Activated CD8-positive, alpha-beta T cell treated with anti-CD3 and anti-CD28 coated beads, Interleukin-2, amount 10 ng/mL, durations not matched to agents 7 days and 5 days (primary cell): ENCODE measurements around the gene CTSE. TPM values are rescaled to one million over a fixed set of nuclear protein-coding genes. Genes with fewer than 3 reads are reported as not detected.
"Not testable (repeated sequence)": the region's sequence is repeated elsewhere in the genome, so short reads cannot be mapped to it uniquely, and the experiment has no call there.

Experiments used
- ATAC-seq: fragments of 150-1000 bp; cut with Tn5 transposase; one replicate; pipeline ENCODE4 v1.10.0; 2021; ENCODE audit warnings: moderate library complexity
- CTCF ChIA-PET: fragments of 350-600 bp; sonication (Branson Sonifier 250); formaldehyde crosslinking; loops from one replicate; lab custom pipeline; 2021; ENCODE audit warnings: antibody characterized with exemption; lab: Charles Lee
- POLR2A ChIA-PET: fragments of 350-600 bp; sonication (Branson Sonifier 250); formaldehyde crosslinking; loops from one replicate; lab custom pipeline; 2021; ENCODE audit warnings: antibody characterized with exemption; lab: Charles Lee
- DNase-seq: peaks from one replicate; pipeline ENCODE4 v3.0.0-alpha.2; 2020
- H3K27ac Mint-ChIP-seq: one replicate; pipeline ENCODE4 v1.8.0; 2021; ENCODE audit warnings: mild to moderate bottlenecking, mixed read lengths
- H3K27me3 Mint-ChIP-seq: one replicate; pipeline ENCODE4 v1.8.0; 2021; ENCODE audit warnings: low read depth, mixed read lengths
- H3K36me3 Mint-ChIP-seq: one replicate; pipeline ENCODE4 v1.8.0; 2021; ENCODE audit warnings: low read depth, mixed read lengths
- H3K4me1 Mint-ChIP-seq: one replicate; pipeline ENCODE4 v1.8.0; 2021; ENCODE audit warnings: low read depth, mixed read lengths
- H3K4me3 Mint-ChIP-seq: one replicate; pipeline ENCODE4 v1.8.0; 2021; ENCODE audit warnings: mild to moderate bottlenecking, mixed read lengths
- H3K9me3 Mint-ChIP-seq: one replicate; pipeline ENCODE4 v1.8.0; 2022; ENCODE audit warnings: mixed read lengths; ENCODE audit not compliant: insufficient read depth
- total RNA-seq, 2 experiments: library from RNA; stranded (reverse); gene quantifications; one replicate each; pipeline ENCODE4 v1.2.3, GENCODE V29; 2021

CTSE gene
- total RNA-seq, 2 experiments from 2014 or later = not detected

DNA sequence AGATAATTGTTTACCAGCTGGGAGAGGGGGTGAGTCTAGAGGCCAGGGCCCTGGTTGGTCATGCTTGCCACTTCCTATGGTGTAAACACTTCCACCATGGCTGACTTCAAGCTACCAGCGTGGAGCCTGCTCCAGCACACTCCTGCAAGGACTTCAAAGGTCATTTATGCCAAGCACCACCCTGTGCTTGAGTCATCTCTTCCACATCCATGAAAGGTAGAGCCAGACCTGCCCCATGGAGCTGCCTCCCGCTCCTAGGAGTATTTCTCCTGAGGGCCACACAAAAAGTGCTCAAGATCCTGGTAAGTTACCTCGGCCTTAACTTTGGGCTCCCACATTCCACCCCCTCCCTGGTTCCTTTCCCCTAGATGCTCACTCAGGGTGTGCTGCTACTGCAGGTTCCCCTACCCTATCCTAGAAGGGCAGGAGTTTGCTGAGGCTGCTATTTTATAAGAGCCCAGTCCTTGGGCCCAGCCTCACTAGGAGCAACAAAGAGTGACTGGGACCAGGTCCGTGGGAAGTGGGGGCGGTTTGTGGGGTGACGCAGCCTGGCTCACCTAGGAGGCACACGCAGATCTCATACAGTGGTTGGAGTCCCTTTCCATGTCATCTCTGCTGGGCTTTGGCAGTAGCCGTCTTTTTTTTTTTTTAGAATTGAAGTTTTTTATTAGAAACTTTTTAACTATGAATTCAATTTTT is 22.9 kb downstream of the CTSE start:
- Mint-ChIP-seq H3K27ac (no peak overlapping the region), H3K27me3 (peaks cover 10% of the 10 kb centered on the region)
- no peak for DNase-seq

GRCh38 chr1:205998457-205999241 is 25.0 kb downstream of the CTSE start:
- H3K4me3 Mint-ChIP-seq = no peak overlapping the region
- no peaks in the 10 kb centered on the region for H3K9me3 Mint-ChIP-seq
- ChIA-PET CTCF (interaction anchor here (1.1 to 4.4 kb wide), 4 partner anchors 13 to 108 kb away, joined by 3 to 24 read pairs (median 12); no protein-coding TSS in a partner anchor), POLR2A (no interaction called here)
- peaks cover 8% of the 10 kb centered on the region for H3K27me3 Mint-ChIP-seq
- H3K4me1 Mint-ChIP-seq = no peaks in the 10 kb centered on the region
- ATAC-seq (no peak), DNase-seq (no peak)
- H3K27ac Mint-ChIP-seq = no peak overlapping the region
- no peaks in the 10 kb centered on the region for H3K36me3 Mint-ChIP-seq

More for the DNA sequence above, 22.9 kb downstream of the CTSE start:
- ChIA-PET POLR2A (no interaction called here), CTCF (interaction anchor here (1.5 to 4.4 kb wide), 3 partner anchors 15 to 105 kb away, joined by 5 to 24 read pairs (median 20); no protein-coding TSS in a partner anchor)
- Mint-ChIP-seq H3K9me3 (no peaks in the 10 kb centered on the region), H3K4me3 (no peak overlapping the region), H3K36me3 (no peaks in the 10 kb centered on the region), H3K4me1 (no peaks in the 10 kb centered on the region)
- no peak for ATAC-seq

DNA sequence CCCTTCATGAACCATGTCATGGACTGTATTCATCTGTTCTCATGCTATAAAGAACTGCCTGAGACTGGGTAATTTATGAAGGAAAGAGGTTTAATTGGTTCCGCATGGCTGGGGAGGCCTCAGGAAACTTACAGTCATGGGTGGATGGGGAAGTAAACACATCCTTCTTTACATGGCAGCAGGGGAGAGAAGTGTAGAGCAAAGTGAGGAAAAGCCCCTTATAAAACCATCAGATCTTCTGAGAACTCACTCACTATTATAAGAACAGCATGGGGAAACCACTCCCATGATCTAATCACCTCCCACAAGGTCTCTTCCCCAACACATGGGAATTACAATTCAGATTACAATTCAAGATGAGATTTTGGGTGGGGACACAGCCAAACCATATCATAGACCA is 27.1 kb downstream of the CTSE start:
- not testable (repeated sequence) for H3K36me3 Mint-ChIP-seq

DNA sequence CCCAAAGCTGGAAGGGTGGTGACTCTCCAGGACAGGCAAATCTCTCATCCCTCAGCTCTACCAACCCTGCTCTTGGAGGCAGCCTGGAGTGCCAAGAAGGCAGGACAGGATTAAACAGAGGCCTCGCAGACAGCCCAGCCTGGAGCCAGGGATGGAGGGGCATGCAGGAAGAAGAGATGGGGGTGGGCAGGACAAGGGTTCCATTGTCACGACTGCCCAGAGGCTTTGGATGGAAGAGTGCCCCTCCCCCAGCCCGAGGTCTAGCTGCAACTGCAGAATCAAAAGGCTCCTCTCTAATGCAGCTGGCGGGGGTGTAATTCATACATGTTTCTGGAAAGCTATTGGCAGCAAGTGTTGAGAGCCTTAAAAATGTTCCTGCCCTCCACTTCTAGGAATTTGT is 29.3 kb downstream of the CTSE start:
- no peaks in the 10 kb centered on the region for H3K4me1 Mint-ChIP-seq
- DNase-seq (no peak), ATAC-seq (no peak)
- POLR2A ChIA-PET = no interaction called here
- H3K4me3 Mint-ChIP-seq = no peak overlapping the region
- peaks cover 13% of the 10 kb centered on the region for H3K27me3 Mint-ChIP-seq
- CTCF ChIA-PET = interaction anchor here (2.5 kb wide), 1 partner anchor 17 kb away, joined by 7 read pairs; no protein-coding TSS in a partner anchor
- no peak overlapping the region for H3K27ac Mint-ChIP-seq
- no peaks in the 10 kb centered on the region for H3K36me3 Mint-ChIP-seq
- no peaks in the 10 kb centered on the region for H3K9me3 Mint-ChIP-seq

More for the DNA sequence above, 27.1 kb downstream of the CTSE start:
- peaks cover 11% of the 10 kb centered on the region for H3K27me3 Mint-ChIP-seq
- ATAC-seq, H3K4me1 Mint-ChIP-seq, H3K9me3 Mint-ChIP-seq, H3K27ac Mint-ChIP-seq, POLR2A ChIA-PET, H3K4me3 Mint-ChIP-seq, DNase-seq: not testable (repeated sequence)
- CTCF ChIA-PET = interaction anchor here (1.2 to 4.4 kb wide), 2 partner anchors 12 to 20 kb away, joined by 4 to 20 read pairs; no protein-coding TSS in a partner anchor

DNA sequence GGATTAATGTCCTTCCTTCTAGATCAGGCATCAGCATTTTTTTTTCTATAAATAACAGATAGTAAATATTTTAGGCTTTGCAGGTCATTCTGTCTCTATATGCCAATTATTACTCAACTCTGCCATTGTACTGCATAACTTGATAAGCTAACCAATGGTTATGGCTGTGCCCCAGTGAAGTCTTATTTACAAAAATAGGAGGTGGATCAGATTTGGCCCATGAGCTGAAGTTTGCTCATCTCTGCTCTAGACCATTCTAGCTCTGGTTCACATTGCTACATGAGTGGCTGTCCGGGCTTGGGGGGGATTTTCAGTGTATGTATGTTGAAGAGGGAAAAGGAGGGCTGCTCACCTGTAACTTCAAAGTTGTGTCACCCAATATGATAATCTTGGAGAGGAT is 30.6 kb downstream of the CTSE start:
- ChIA-PET CTCF (interaction anchor here (0.7 to 2.5 kb wide), 3 partner anchors 9 to 113 kb away, joined by 3 to 7 read pairs (median 3); no protein-coding TSS in a partner anchor), POLR2A (no interaction called here)
- peaks cover 13% of the 10 kb centered on the region for H3K27me3 Mint-ChIP-seq
- DNase-seq (no peak), ATAC-seq (no peak)
- H3K9me3 Mint-ChIP-seq = no peaks in the 10 kb centered on the region
- no peaks in the 10 kb centered on the region for H3K4me1 Mint-ChIP-seq
- H3K27ac Mint-ChIP-seq = no peak overlapping the region
- H3K36me3 Mint-ChIP-seq = no peaks in the 10 kb centered on the region
- no peak overlapping the region for H3K4me3 Mint-ChIP-seq

- no peak overlapping the region for H3K4me3 Mint-ChIP-seq
- no peaks in the 10 kb centered on the region for H3K4me1 Mint-ChIP-seq
- ChIA-PET POLR2A (no interaction called here), CTCF (interaction anchor here (0.7 to 1.4 kb wide), 4 partner anchors 15 to 201 kb away, joined by 3 to 5 read pairs (median 4); no protein-coding TSS in a partner anchor)
- ATAC-seq (no peak), DNase-seq (no peak)
- peaks cover 12% of the 10 kb centered on the region for H3K27me3 Mint-ChIP-seq
- no peak overlapping the region for H3K27ac Mint-ChIP-seq
- H3K9me3 Mint-ChIP-seq = no peaks in the 10 kb centered on the region
- H3K36me3 Mint-ChIP-seq = no peaks in the 10 kb centered on the region
These were observed 31.3 kb downstream of the CTSE start for GRCh38 chr1:205992218-205992882.

GRCh38 chr1:205991237-205991636 is 32.5 kb downstream of the CTSE start:
- Mint-ChIP-seq H3K4me1 (no peaks in the 10 kb centered on the region), H3K36me3 (no peaks in the 10 kb centered on the region), H3K4me3 (no peak overlapping the region), H3K27ac (no peak overlapping the region), H3K9me3 (no peaks in the 10 kb centered on the region), H3K27me3 (peaks cover 6% of the 10 kb centered on the region)
- DNase-seq (no peak), ATAC-seq (no peak)
- CTCF ChIA-PET = interaction anchor here (1.0 to 1.7 kb wide), 4 partner anchors 39 to 200 kb away, joined by 3 to 5 read pairs (median 4); no protein-coding TSS in a partner anchor
- POLR2A ChIA-PET = no interaction called here

DNA sequence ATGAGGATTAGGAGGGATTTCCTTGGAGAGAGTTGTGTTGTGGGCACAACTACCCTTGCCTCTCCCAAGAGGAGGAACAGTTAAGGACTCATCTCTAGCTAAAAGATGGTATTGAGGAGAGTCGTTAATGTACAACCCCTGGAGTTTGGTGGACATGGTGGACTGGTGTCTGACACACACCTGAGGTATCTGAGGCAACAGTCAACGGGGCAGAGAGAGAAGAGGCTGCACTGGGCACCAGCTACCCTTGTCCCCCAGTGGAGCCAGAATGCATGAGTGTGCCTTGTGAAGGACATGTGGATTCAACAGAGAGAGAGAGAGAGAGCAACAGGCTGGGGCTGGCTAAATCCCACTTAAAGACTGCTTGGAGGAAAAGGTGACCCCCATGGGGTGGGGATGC is 33.5 kb downstream of the CTSE start:
- H3K36me3 Mint-ChIP-seq = no peaks in the 10 kb centered on the region
- no peaks in the 10 kb centered on the region for H3K9me3 Mint-ChIP-seq
- H3K27ac Mint-ChIP-seq = no peak overlapping the region
- H3K4me3 Mint-ChIP-seq = no peak overlapping the region
- DNase-seq = no peak
- no peak for ATAC-seq
- CTCF ChIA-PET = interaction anchor here (1.2 to 1.7 kb wide), 2 partner anchors 13 to 40 kb away, joined by 3 to 7 read pairs; no protein-coding TSS in a partner anchor
- no peaks in the 10 kb centered on the region for H3K4me1 Mint-ChIP-seq
- H3K27me3 Mint-ChIP-seq = peaks cover 6% of the 10 kb centered on the region
- POLR2A ChIA-PET = no interaction called here

DNA sequence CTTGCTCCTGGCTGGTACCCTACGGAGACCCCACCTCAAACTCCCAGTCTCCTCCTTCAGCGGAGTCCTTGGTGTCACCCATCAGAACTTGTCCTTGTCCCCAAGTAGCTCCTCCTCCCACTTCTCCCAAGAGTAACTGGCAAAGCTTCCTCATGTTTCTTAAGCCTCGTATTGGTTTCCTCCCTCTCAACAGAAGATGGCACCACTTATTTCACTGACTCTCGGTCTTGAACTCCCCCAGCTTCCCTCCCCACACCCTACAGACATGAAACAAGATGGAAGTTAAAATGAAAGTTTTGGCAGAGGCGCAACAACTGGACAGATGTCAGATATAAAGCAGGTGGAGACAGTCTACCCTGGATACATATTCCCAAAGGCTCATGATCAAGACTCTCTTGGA is 33.9 kb downstream of the CTSE start:
- CTCF ChIA-PET = interaction anchor here (1.2 to 1.7 kb wide), 2 partner anchors 12 to 41 kb away, joined by 3 to 7 read pairs; no protein-coding TSS in a partner anchor
- H3K27ac Mint-ChIP-seq = no peak overlapping the region
- no peak for ATAC-seq
- POLR2A ChIA-PET = no interaction called here
- peaks cover 6% of the 10 kb centered on the region for H3K27me3 Mint-ChIP-seq
- no peaks in the 10 kb centered on the region for H3K36me3 Mint-ChIP-seq
- H3K4me3 Mint-ChIP-seq = no peak overlapping the region
- H3K4me1 Mint-ChIP-seq = no peaks in the 10 kb centered on the region
- no peaks in the 10 kb centered on the region for H3K9me3 Mint-ChIP-seq
- no peak for DNase-seq

DNA sequence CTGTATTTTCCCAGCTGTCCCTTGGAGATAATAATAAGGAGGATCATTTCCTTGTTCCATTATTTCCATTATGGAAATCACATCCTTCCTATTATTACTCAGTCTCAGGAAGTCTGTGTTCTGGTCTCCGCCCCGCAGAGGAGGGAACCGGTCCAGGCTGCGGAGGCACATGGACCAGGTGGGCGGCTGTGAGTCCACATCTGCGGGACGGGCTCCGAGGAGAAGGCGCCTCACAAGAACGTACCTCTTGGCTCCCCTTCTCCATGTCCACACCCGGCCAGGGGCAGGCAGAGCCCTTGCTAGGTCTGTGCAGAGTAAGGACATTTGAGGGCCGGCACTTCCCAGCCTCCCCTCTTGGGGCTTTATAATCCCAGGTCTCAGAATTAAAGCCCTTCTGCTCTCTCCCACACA is 35.1 kb downstream of the CTSE start:
- H3K4me3 Mint-ChIP-seq = no peak overlapping the region
- no peak overlapping the region for H3K27ac Mint-ChIP-seq
- CTCF ChIA-PET = interaction anchor here (3.7 kb wide), 1 partner anchor 11 kb away, joined by 45 read pairs; no protein-coding TSS in a partner anchor
- H3K9me3 Mint-ChIP-seq = no peaks in the 10 kb centered on the region
- no peaks in the 10 kb centered on the region for H3K36me3 Mint-ChIP-seq
- POLR2A ChIA-PET = no interaction called here
- DNase-seq = no peak
- H3K4me1 Mint-ChIP-seq = no peaks in the 10 kb centered on the region
- peaks cover 6% of the 10 kb centered on the region for H3K27me3 Mint-ChIP-seq
- ATAC-seq = no peak

- H3K36me3 Mint-ChIP-seq = no peaks in the 10 kb centered on the region
- DNase-seq (no peak), ATAC-seq (no peak)
- no peaks in the 10 kb centered on the region for H3K4me1 Mint-ChIP-seq
- H3K4me3 Mint-ChIP-seq = no peak overlapping the region
- CTCF ChIA-PET = interaction anchor here (1.2 to 7.1 kb wide), 5 partner anchors 10 to 119 kb away, joined by 3 to 71 read pairs (median 24); no protein-coding TSS in a partner anchor
- POLR2A ChIA-PET = interaction anchor here (0.6 kb wide), 1 partner anchor 132 kb away, joined by 4 read pairs; no protein-coding TSS in a partner anchor
- no peak overlapping the region for H3K27ac Mint-ChIP-seq
- H3K9me3 Mint-ChIP-seq = no peaks in the 10 kb centered on the region
- peaks cover 7% of the 10 kb centered on the region for H3K27me3 Mint-ChIP-seq
These were observed 36.8 kb downstream of the CTSE start for GRCh38 chr1:205986861-205987260.
